ENCODE measurements around the gene RSBN1L.

Gene RSBN1L

GRCh38 chr7:77746824-77747165, 50.5 kb downstream of the RSBN1L start:
- no peaks in the 10 kb centered on the region for H3K9me3 ChIP-seq (ENCODE audit: insufficient read depth, low read depth, low read length)
- no peak overlapping the region for H3K4me2 ChIP-seq (ENCODE audit: low read depth, low read length, poor library complexity, severe bottlenecking)
- H3K4me1 ChIP-seq (ENCODE audit: insufficient read depth, low read length, poor library complexity, severe bottlenecking) = peaks cover 5% of the 10 kb centered on the region
- no peak overlapping the region for H2AFZ ChIP-seq (ENCODE audit: low read length)
- H3K9me2 ChIP-seq (replicated peaks; ENCODE audit: low read depth, low read length) = no peaks in the 10 kb centered on the region
- H3K4me3 ChIP-seq (ENCODE audit: low read length, poor library complexity, severe bottlenecking) = no peak overlapping the region
- no peaks in the 10 kb centered on the region for H3K27me3 ChIP-seq (ENCODE audit: insufficient read depth, low read length, poor library complexity, severe bottlenecking)
- H3K9ac ChIP-seq (ENCODE audit: low read depth, low read length, poor library complexity, severe bottlenecking) = no peak overlapping the region
- peaks cover 55% of the 10 kb centered on the region; the same call in 1 of the 2 replicates for H3K36me3 ChIP-seq (ENCODE audit: insufficient read depth, low read length)
- H3F3A ChIP-seq (ENCODE audit: low read depth) = peaks cover 6% of the 10 kb centered on the region; the same call in 1 of the 2 replicates
- peaks cover 29% of the 10 kb centered on the region; the same call in 1 of the 2 replicates for H3K79me2 ChIP-seq (ENCODE audit: insufficient read depth, low read length)
- TF ChIP-seq CTCF (conservative IDR thresholded peaks at IDR 0.05; ENCODE audit: low read length) (no peak), EZH2phosphoT487 (IDR thresholded peaks at IDR 0.05; ENCODE audit: borderline replicate concordance) (no peak)
- peaks cover 6% of the 10 kb centered on the region for H4K20me1 ChIP-seq (ENCODE audit: insufficient read depth, low read length, poor library complexity, severe bottlenecking)

- peaks cover 29% of the 10 kb centered on the region; the same call in 1 of the 2 replicates for H3K79me2 ChIP-seq (ENCODE audit: insufficient read depth, low read length)
- no peaks in the 10 kb centered on the region for H3K27me3 ChIP-seq (ENCODE audit: insufficient read depth, low read length, poor library complexity, severe bottlenecking)
- peaks cover 9% of the 10 kb centered on the region; the same call in 1 of the 2 replicates for H3F3A ChIP-seq (ENCODE audit: low read depth)
- no peak overlapping the region for H3K9ac ChIP-seq (ENCODE audit: low read depth, low read length, poor library complexity, severe bottlenecking)
- H3K36me3 ChIP-seq (ENCODE audit: insufficient read depth, low read length) = peaks cover 55% of the 10 kb centered on the region; the same call in 1 of the 2 replicates
- no peaks in the 10 kb centered on the region for H3K9me2 ChIP-seq (replicated peaks; ENCODE audit: low read depth, low read length)
- TF ChIP-seq CTCF (conservative IDR thresholded peaks at IDR 0.05; ENCODE audit: low read length) (no peak), EZH2phosphoT487 (IDR thresholded peaks at IDR 0.05; ENCODE audit: borderline replicate concordance) (no peak)
- no peak overlapping the region for H2AFZ ChIP-seq (ENCODE audit: low read length)
- H3K9me3 ChIP-seq (ENCODE audit: insufficient read depth, low read depth, low read length) = no peaks in the 10 kb centered on the region
- H4K20me1 ChIP-seq (ENCODE audit: insufficient read depth, low read length, poor library complexity, severe bottlenecking) = peaks cover 6% of the 10 kb centered on the region
- H3K4me1 ChIP-seq (ENCODE audit: insufficient read depth, low read length, poor library complexity, severe bottlenecking) = peaks cover 9% of the 10 kb centered on the region
- no peak overlapping the region for H3K4me2 ChIP-seq (ENCODE audit: low read depth, low read length, poor library complexity, severe bottlenecking)
- H3K4me3 ChIP-seq (ENCODE audit: low read length, poor library complexity, severe bottlenecking) = no peak overlapping the region
Measured at GRCh38 chr7:77747178-77747577, 50.9 kb downstream of the RSBN1L start.

- Histone ChIP-seq H3K79me2 (ENCODE audit: insufficient read depth, low read length) (peaks cover 31% of the 10 kb centered on the region), H3K4me1 (ENCODE audit: insufficient read depth, low read length, poor library complexity, severe bottlenecking) (peaks cover 14% of the 10 kb centered on the region), H3K4me3 (ENCODE audit: low read length, poor library complexity, severe bottlenecking) (no peak overlapping the region), H3F3A (ENCODE audit: low read depth) (peaks cover 12% of the 10 kb centered on the region; the same call in 1 of the 2 replicates), H3K36me3 (ENCODE audit: insufficient read depth, low read length) (peaks cover 53% of the 10 kb centered on the region; the same call in 1 of the 2 replicates), H3K9ac (ENCODE audit: low read depth, low read length, poor library complexity, severe bottlenecking) (no peak overlapping the region), H3K9me3 (ENCODE audit: insufficient read depth, low read depth, low read length) (no peaks in the 10 kb centered on the region), H2AFZ (ENCODE audit: low read length) (no peak overlapping the region), H4K20me1 (ENCODE audit: insufficient read depth, low read length, poor library complexity, severe bottlenecking) (peaks cover 11% of the 10 kb centered on the region), H3K27me3 (ENCODE audit: insufficient read depth, low read length, poor library complexity, severe bottlenecking) (no peaks in the 10 kb centered on the region), H3K9me2 (replicated peaks; ENCODE audit: low read depth, low read length) (no peaks in the 10 kb centered on the region), H3K4me2 (ENCODE audit: low read depth, low read length, poor library complexity, severe bottlenecking) (no peak overlapping the region)
- no peak for TF ChIP-seq CTCF (conservative IDR thresholded peaks at IDR 0.05; ENCODE audit: low read length)
- no peak for TF ChIP-seq EZH2phosphoT487 (IDR thresholded peaks at IDR 0.05; ENCODE audit: borderline replicate concordance)
Measured at GRCh38 chr7:77747718-77748117, 51.5 kb downstream of the RSBN1L start.
